B cell (primary cell): ENCODE measurements around the gene SLC9C2. TPM values are rescaled to one million over a fixed set of nuclear protein-coding genes. Genes with fewer than 3 reads are reported as not detected.

ENCODE experiments used
- ATAC-seq: fragments of 200-7000 bp; cut with Tn5 transposase; one replicate; pipeline ENCODE4 v1.10.0; 2021; ENCODE audit warnings: low read depth, mild to moderate bottlenecking, moderate number of reproducible peaks, moderate library complexity
- CTCF ChIA-PET: fragments of 350-600 bp; sonication (Branson Sonifier 250); formaldehyde crosslinking; loops from one replicate; lab custom pipeline; 2021; ENCODE audit warnings: antibody characterized with exemption, inconsistent platforms; lab: Charles Lee
- POLR2A ChIA-PET: fragments of 350-600 bp; sonication (Branson Sonifier 250); formaldehyde crosslinking; loops from one replicate; lab custom pipeline; 2021; ENCODE audit warnings: antibody characterized with exemption; lab: Charles Lee
- DNase-seq: peaks from one replicate; pipeline ENCODE4 v3.0.0; 2013
- H2AFZ ChIP-seq: 2 replicates; pipeline ENCODE4 v1.6.1; 2012; ENCODE audit warnings: mild to moderate bottlenecking, low read depth, low read length; ENCODE audit not compliant: insufficient read depth, poor library complexity, severe bottlenecking
- H3K27ac ChIP-seq, 2 donors: 1 replicate in 1 of 2; 2 replicates in 1 of 2; pipeline ENCODE4 v1.5.1; 2012 to 2013; ENCODE audit warnings: low read length in 2 of 2, mild to moderate bottlenecking in 2 of 2, moderate library complexity in 1 of 2
- H3K27me3 ChIP-seq, 4 experiments: fragments of 200-600 bp in 1 of 4; sonication (generic) in 1 of 4; replicated peaks in 1 of 4; 1 replicate in 2 of 4; 2 replicates in 2 of 4; pipeline versions ENCODE4 v1.6.1 to v1.7.0; 2013 to 2016; ENCODE audit warnings: low read length in 3 of 4, mild to moderate bottlenecking in 2 of 4, mixed read lengths in 1 of 4, moderate library complexity in 1 of 4; ENCODE audit not compliant: insufficient read depth in 4 of 4, control insufficient read depth in 3 of 4; ENCODE audit errors: control extremely low read depth in 1 of 4
- H3K36me3 ChIP-seq, 2 experiments: replicated peaks in 1 of 2; 1 replicate in 1 of 2; 2 replicates in 1 of 2; pipeline versions ENCODE4 v1.6.1 to v1.7.1; 2013; ENCODE audit warnings: low read length in 1 of 2; ENCODE audit not compliant: insufficient read depth in 2 of 2, control insufficient read depth in 1 of 2; ENCODE audit errors: control extremely low read depth in 1 of 2, extremely low read depth in 1 of 2
- H3K4me1 ChIP-seq, 2 donors: fragments of 200-600 bp in 1 of 2; sonication (generic) in 1 of 2; 1 replicate in 1 of 2; 2 replicates in 1 of 2; pipeline versions ENCODE4 v1.5.1 to v1.6.1; 2013 to 2017; ENCODE audit warnings: low read length in 2 of 2; ENCODE audit not compliant: control insufficient read depth in 2 of 2, insufficient read depth in 2 of 2
- H3K4me2 ChIP-seq: replicated peaks from 2 replicates; pipeline ENCODE3; 2012; ENCODE audit warnings: mild to moderate bottlenecking, low read depth, low read length; ENCODE audit not compliant: poor library complexity, severe bottlenecking
- H3K4me3 ChIP-seq, 5 experiments: fragments of 200-600 bp in 1 of 5; sonication (generic) in 1 of 5; 1 replicate in 3 of 5; 2 replicates in 2 of 5; pipeline versions ENCODE4 v1.5.1 to v1.7.0; 2011 to 2016; ENCODE audit warnings: low read length in 4 of 5, mild to moderate bottlenecking in 4 of 5, low read depth in 2 of 5, control low read depth in 1 of 5, moderate library complexity in 1 of 5; ENCODE audit not compliant: insufficient read depth in 1 of 5; ENCODE audit errors: control extremely low read depth in 1 of 5, extremely low read depth in 1 of 5
- H3K79me2 ChIP-seq: fragments of 200-600 bp; sonication (generic); one replicate; pipeline ENCODE4 v1.6.0; 2016; ENCODE audit warnings: low read length; ENCODE audit not compliant: control insufficient read depth, insufficient read depth
- H3K9ac ChIP-seq: fragments of 200-600 bp; sonication (generic); 2 replicates; pipeline ENCODE4 v1.6.1; 2017; ENCODE audit warnings: mild to moderate bottlenecking, low read length, moderate library complexity
- H3K9me3 ChIP-seq, 3 donors: one replicate each; pipeline versions ENCODE4 v1.6.1 to v1.7.1; 2013; ENCODE audit warnings: low read length in 2 of 3; ENCODE audit not compliant: control insufficient read depth in 2 of 3, insufficient read depth in 1 of 3; ENCODE audit errors: control extremely low read depth in 1 of 3
- H4K20me1 ChIP-seq: 2 replicates; pipeline ENCODE4 v1.6.0; 2012; ENCODE audit warnings: mild to moderate bottlenecking, low read length; ENCODE audit not compliant: insufficient read depth, control insufficient read depth, poor library complexity, severe bottlenecking
- H3K27ac Mint-ChIP-seq: one replicate; pipeline ENCODE4 v1.8.0; 2021; ENCODE audit warnings: mixed read lengths
- H3K27me3 Mint-ChIP-seq: one replicate; pipeline ENCODE4 v1.8.0; 2021; ENCODE audit warnings: mixed read lengths
- H3K4me1 Mint-ChIP-seq: one replicate; pipeline ENCODE4 v1.8.0; 2021; ENCODE audit warnings: mixed read lengths
- H3K4me3 Mint-ChIP-seq: one replicate; pipeline ENCODE4 v1.8.0; 2021; ENCODE audit warnings: mixed read lengths
- H3K9me3 Mint-ChIP-seq: one replicate; pipeline ENCODE4 v1.8.0; 2022; ENCODE audit warnings: mixed read lengths; ENCODE audit not compliant: insufficient read depth
- EZH2 ChIP-seq: IDR thresholded peaks from 2 replicates; pipeline ENCODE4 v1.6.1; 2012; ENCODE audit warnings: borderline replicate concordance, low read depth, mild to moderate bottlenecking, moderate library complexity, low read length; ENCODE audit not compliant: insufficient read depth, poor library complexity, severe bottlenecking
- WGBS: methylation state at CpG from one replicate; pipeline ENCODE4 v1.1.5; 2013; ENCODE audit warnings: missing lambda C conversion rate; ENCODE audit not compliant: insufficient coverage; 5-methylcytosine and 5-hydroxymethylcytosine counted together
- intact Hi-C: fragments of 100-400 bp; cut with micrococcal nuclease; formaldehyde crosslinking; loops from one replicate; pipeline ENCODE4 v1.10.0; 2022
- polyA plus RNA-seq: library from polyadenylated mRNA; depleted of rRNA; stranded (reverse); fragments of >200 nt; gene quantifications from 2 replicates; pipeline ENCODE4 v1.2.3, GENCODE V29; 2012
- total RNA-seq, 2 donors: library from RNA; stranded (reverse); fragments of 120-200 nt in 1 of 2; gene quantifications; 1 replicate in 1 of 2; 2 replicates in 1 of 2; pipeline versions ENCODE4 v1.2.3 to v1.2.4, GENCODE V29; 2013 to 2022
- TF ChIP-seq, protein P1 (sequence below): fragments of 200-600 bp; IDR thresholded peaks from one replicate; pipeline ENCODE4 v1.8.0; 2022; ENCODE audit warnings: antibody characterized with exemption, mild to moderate bottlenecking

Gene SLC9C2
- total and polyA plus RNA-seq, 2 donors (not counting 1 experiment from before 2014, with no cell fraction given), result not detected

DNA sequence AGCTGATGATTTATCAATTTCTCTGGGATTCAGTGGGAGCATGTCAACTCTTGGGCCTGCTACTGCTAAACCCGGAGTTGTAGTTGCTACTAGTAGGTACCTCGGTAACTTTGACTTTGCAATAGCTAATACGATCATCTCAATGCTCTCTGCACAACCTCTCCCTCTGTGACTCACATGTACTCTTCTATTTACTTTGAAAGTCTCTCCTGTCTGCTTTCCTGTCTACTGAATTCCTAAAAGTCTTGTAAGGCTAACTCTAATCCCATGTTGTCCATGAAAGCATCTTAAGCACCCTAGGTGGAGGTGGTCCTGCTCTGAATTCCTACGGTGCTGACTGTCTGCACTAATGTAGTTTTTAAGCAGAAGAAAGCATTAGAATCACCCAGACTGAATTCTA, 29.3 kb downstream of the SLC9C2 start:
- ATAC-seq (no peak), DNase-seq (no peak)
- no peak overlapping the region for H3K4me3 ChIP-seq
- H3K27me3 Mint-ChIP-seq, result peaks cover 20% of the 10 kb centered on the region
- H3K27ac ChIP-seq, result no peak overlapping the region
- H3K9ac ChIP-seq, result no peak overlapping the region
- no peaks in the 10 kb centered on the region for H3K79me2 ChIP-seq
- 100% methylated on average over 3 of the region's 4 CpGs for WGBS
- H3K4me2 ChIP-seq, result no peak overlapping the region
- intact Hi-C loops, result no loop called here
- H3K4me1 ChIP-seq, result no peaks in the 10 kb centered on the region
- peaks cover 0 to 4% (median 0%) of the 10 kb centered on the region in 4 experiments for H3K27me3 ChIP-seq
- H3K4me1 Mint-ChIP-seq, result no peaks in the 10 kb centered on the region
- TF ChIP-seq, protein P1, sequence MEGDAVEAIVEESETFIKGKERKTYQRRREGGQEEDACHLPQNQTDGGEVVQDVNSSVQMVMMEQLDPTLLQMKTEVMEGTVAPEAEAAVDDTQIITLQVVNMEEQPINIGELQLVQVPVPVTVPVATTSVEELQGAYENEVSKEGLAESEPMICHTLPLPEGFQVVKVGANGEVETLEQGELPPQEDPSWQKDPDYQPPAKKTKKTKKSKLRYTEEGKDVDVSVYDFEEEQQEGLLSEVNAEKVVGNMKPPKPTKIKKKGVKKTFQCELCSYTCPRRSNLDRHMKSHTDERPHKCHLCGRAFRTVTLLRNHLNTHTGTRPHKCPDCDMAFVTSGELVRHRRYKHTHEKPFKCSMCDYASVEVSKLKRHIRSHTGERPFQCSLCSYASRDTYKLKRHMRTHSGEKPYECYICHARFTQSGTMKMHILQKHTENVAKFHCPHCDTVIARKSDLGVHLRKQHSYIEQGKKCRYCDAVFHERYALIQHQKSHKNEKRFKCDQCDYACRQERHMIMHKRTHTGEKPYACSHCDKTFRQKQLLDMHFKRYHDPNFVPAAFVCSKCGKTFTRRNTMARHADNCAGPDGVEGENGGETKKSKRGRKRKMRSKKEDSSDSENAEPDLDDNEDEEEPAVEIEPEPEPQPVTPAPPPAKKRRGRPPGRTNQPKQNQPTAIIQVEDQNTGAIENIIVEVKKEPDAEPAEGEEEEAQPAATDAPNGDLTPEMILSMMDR, result no peak
- TF ChIP-seq EZH2, result no peak
- H3K9me3 ChIP-seq, result no peaks in the 10 kb centered on the region
- ChIA-PET POLR2A (no interaction called here), CTCF (no interaction called here)
- H4K20me1 ChIP-seq, result no peaks in the 10 kb centered on the region
- H3K27ac Mint-ChIP-seq, result no peak overlapping the region
- no peaks in the 10 kb centered on the region for H3K9me3 Mint-ChIP-seq
- H3K4me3 Mint-ChIP-seq, result no peak overlapping the region
- no peak overlapping the region for H2AFZ ChIP-seq
- no peaks in the 10 kb centered on the region for H3K36me3 ChIP-seq

DNA sequence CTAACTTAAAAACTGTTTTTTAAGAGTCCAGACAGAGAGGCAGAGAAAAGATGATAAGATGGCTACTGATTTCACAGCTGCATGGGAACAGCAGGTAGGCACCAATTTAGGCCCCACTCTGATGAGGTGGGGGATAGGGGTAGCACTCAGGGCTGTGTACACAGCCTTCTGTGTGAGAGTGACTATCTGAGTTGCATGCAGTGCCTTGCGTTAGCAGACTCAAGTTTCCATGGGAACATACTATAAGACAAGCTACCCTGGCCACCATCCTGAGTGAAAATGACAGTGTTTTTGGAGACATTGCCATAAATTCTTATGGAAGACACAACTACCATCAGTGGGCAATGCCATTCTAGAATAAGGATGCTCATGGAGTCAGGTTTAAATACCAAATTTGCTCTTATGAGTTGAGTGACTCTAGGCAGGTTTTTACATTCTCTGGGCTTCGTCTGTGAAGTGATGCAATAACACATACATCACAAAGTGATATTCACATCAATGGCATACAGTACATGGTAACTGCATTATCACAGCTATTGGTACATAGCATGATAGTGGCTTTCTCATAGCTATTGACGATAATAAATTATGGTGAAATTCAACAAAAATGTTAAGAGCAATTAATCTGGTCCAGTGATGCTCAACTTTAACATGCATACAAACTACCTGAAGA, 30.5 kb downstream of the SLC9C2 start:
- WGBS, result no CpG with 5 or more reads among the region's 3 CpGs
- no peak for DNase-seq
- TF ChIP-seq, protein P1, result no peak
- TF ChIP-seq EZH2, result no peak
- ChIA-PET CTCF (no interaction called here), POLR2A (no interaction called here)
- H3K27me3 ChIP-seq, result peaks cover 0 to 4% (median 0%) of the 10 kb centered on the region in 4 experiments
- no peak overlapping the region for H2AFZ ChIP-seq
- no peak overlapping the region for H3K4me3 ChIP-seq
- H3K9me3 ChIP-seq, result no peaks in the 10 kb centered on the region
- no peak overlapping the region for H3K27ac Mint-ChIP-seq
- H3K4me1 Mint-ChIP-seq, result no peaks in the 10 kb centered on the region
- H3K4me2 ChIP-seq, result no peak overlapping the region
- H3K9ac ChIP-seq, result no peak overlapping the region
- H4K20me1 ChIP-seq, result no peaks in the 10 kb centered on the region
- H3K4me3 Mint-ChIP-seq, result no peak overlapping the region
- H3K27ac ChIP-seq, result no peak overlapping the region
- H3K4me1 ChIP-seq, result no peaks in the 10 kb centered on the region
- intact Hi-C loops, result no loop called here
- no peak for ATAC-seq
- no peaks in the 10 kb centered on the region for H3K79me2 ChIP-seq
- H3K36me3 ChIP-seq, result no peaks in the 10 kb centered on the region
- H3K9me3 Mint-ChIP-seq, result peaks cover 7% of the 10 kb centered on the region
- H3K27me3 Mint-ChIP-seq, result peaks cover 21% of the 10 kb centered on the region
